B cell (primary cell): ENCODE measurements around the gene SMARCD2. TPM values are rescaled to one million over a fixed set of nuclear protein-coding genes. Genes with fewer than 3 reads are reported as not detected.

Source experiments
- ATAC-seq: fragments of 200-7000 bp; cut with Tn5 transposase; one replicate; pipeline ENCODE4 v1.10.0; 2021; ENCODE audit warnings: low read depth, mild to moderate bottlenecking, moderate number of reproducible peaks, moderate library complexity
- CTCF ChIA-PET: fragments of 350-600 bp; sonication (Branson Sonifier 250); formaldehyde crosslinking; loops from one replicate; lab custom pipeline; 2021; ENCODE audit warnings: antibody characterized with exemption, inconsistent platforms; lab: Charles Lee
- POLR2A ChIA-PET: fragments of 350-600 bp; sonication (Branson Sonifier 250); formaldehyde crosslinking; loops from one replicate; lab custom pipeline; 2021; ENCODE audit warnings: antibody characterized with exemption; lab: Charles Lee
- DNase-seq: peaks from one replicate; pipeline ENCODE4 v3.0.0; 2013
- H2AFZ ChIP-seq: 2 replicates; pipeline ENCODE4 v1.6.1; 2012; ENCODE audit warnings: mild to moderate bottlenecking, low read depth, low read length; ENCODE audit not compliant: insufficient read depth, poor library complexity, severe bottlenecking
- H3K27ac ChIP-seq, 2 donors: 1 replicate in 1 of 2; 2 replicates in 1 of 2; pipeline ENCODE4 v1.5.1; 2012 to 2013; ENCODE audit warnings: low read length in 2 of 2, mild to moderate bottlenecking in 2 of 2, moderate library complexity in 1 of 2
- H3K27me3 ChIP-seq, 4 experiments: fragments of 200-600 bp in 1 of 4; sonication (generic) in 1 of 4; replicated peaks in 1 of 4; 1 replicate in 2 of 4; 2 replicates in 2 of 4; pipeline versions ENCODE4 v1.6.1 to v1.7.0; 2013 to 2016; ENCODE audit warnings: low read length in 3 of 4, mild to moderate bottlenecking in 2 of 4, mixed read lengths in 1 of 4, moderate library complexity in 1 of 4; ENCODE audit not compliant: insufficient read depth in 4 of 4, control insufficient read depth in 3 of 4; ENCODE audit errors: control extremely low read depth in 1 of 4
- H3K36me3 ChIP-seq, 2 experiments: replicated peaks in 1 of 2; 1 replicate in 1 of 2; 2 replicates in 1 of 2; pipeline versions ENCODE4 v1.6.1 to v1.7.1; 2013; ENCODE audit warnings: low read length in 1 of 2; ENCODE audit not compliant: insufficient read depth in 2 of 2, control insufficient read depth in 1 of 2; ENCODE audit errors: control extremely low read depth in 1 of 2, extremely low read depth in 1 of 2
- H3K4me1 ChIP-seq, 2 donors: fragments of 200-600 bp in 1 of 2; sonication (generic) in 1 of 2; 1 replicate in 1 of 2; 2 replicates in 1 of 2; pipeline versions ENCODE4 v1.5.1 to v1.6.1; 2013 to 2017; ENCODE audit warnings: low read length in 2 of 2; ENCODE audit not compliant: control insufficient read depth in 2 of 2, insufficient read depth in 2 of 2
- H3K4me2 ChIP-seq: replicated peaks from 2 replicates; pipeline ENCODE3; 2012; ENCODE audit warnings: mild to moderate bottlenecking, low read depth, low read length; ENCODE audit not compliant: poor library complexity, severe bottlenecking
- H3K4me3 ChIP-seq, 5 experiments: fragments of 200-600 bp in 1 of 5; sonication (generic) in 1 of 5; 1 replicate in 3 of 5; 2 replicates in 2 of 5; pipeline versions ENCODE4 v1.5.1 to v1.7.0; 2011 to 2016; ENCODE audit warnings: low read length in 4 of 5, mild to moderate bottlenecking in 4 of 5, low read depth in 2 of 5, control low read depth in 1 of 5, moderate library complexity in 1 of 5; ENCODE audit not compliant: insufficient read depth in 1 of 5; ENCODE audit errors: control extremely low read depth in 1 of 5, extremely low read depth in 1 of 5
- H3K79me2 ChIP-seq: fragments of 200-600 bp; sonication (generic); one replicate; pipeline ENCODE4 v1.6.0; 2016; ENCODE audit warnings: low read length; ENCODE audit not compliant: control insufficient read depth, insufficient read depth
- H3K9ac ChIP-seq: fragments of 200-600 bp; sonication (generic); 2 replicates; pipeline ENCODE4 v1.6.1; 2017; ENCODE audit warnings: mild to moderate bottlenecking, low read length, moderate library complexity
- H3K9me3 ChIP-seq, 3 donors: one replicate each; pipeline versions ENCODE4 v1.6.1 to v1.7.1; 2013; ENCODE audit warnings: low read length in 2 of 3; ENCODE audit not compliant: control insufficient read depth in 2 of 3, insufficient read depth in 1 of 3; ENCODE audit errors: control extremely low read depth in 1 of 3
- H4K20me1 ChIP-seq: 2 replicates; pipeline ENCODE4 v1.6.0; 2012; ENCODE audit warnings: mild to moderate bottlenecking, low read length; ENCODE audit not compliant: insufficient read depth, control insufficient read depth, poor library complexity, severe bottlenecking
- H3K27ac Mint-ChIP-seq: one replicate; pipeline ENCODE4 v1.8.0; 2021; ENCODE audit warnings: mixed read lengths
- H3K27me3 Mint-ChIP-seq: one replicate; pipeline ENCODE4 v1.8.0; 2021; ENCODE audit warnings: mixed read lengths
- H3K4me1 Mint-ChIP-seq: one replicate; pipeline ENCODE4 v1.8.0; 2021; ENCODE audit warnings: mixed read lengths
- H3K4me3 Mint-ChIP-seq: one replicate; pipeline ENCODE4 v1.8.0; 2021; ENCODE audit warnings: mixed read lengths
- H3K9me3 Mint-ChIP-seq: one replicate; pipeline ENCODE4 v1.8.0; 2022; ENCODE audit warnings: mixed read lengths; ENCODE audit not compliant: insufficient read depth
- EZH2 ChIP-seq: IDR thresholded peaks from 2 replicates; pipeline ENCODE4 v1.6.1; 2012; ENCODE audit warnings: borderline replicate concordance, low read depth, mild to moderate bottlenecking, moderate library complexity, low read length; ENCODE audit not compliant: insufficient read depth, poor library complexity, severe bottlenecking
- WGBS: methylation state at CpG from one replicate; pipeline ENCODE4 v1.1.5; 2013; ENCODE audit warnings: missing lambda C conversion rate; ENCODE audit not compliant: insufficient coverage; 5-methylcytosine and 5-hydroxymethylcytosine counted together
- intact Hi-C: fragments of 100-400 bp; cut with micrococcal nuclease; formaldehyde crosslinking; loops from one replicate; pipeline ENCODE4 v1.10.0; 2022
- polyA plus RNA-seq: library from polyadenylated mRNA; depleted of rRNA; stranded (reverse); fragments of >200 nt; gene quantifications from 2 replicates; pipeline ENCODE4 v1.2.3, GENCODE V29; 2012
- total RNA-seq, 2 donors: library from RNA; stranded (reverse); fragments of 120-200 nt in 1 of 2; gene quantifications; 1 replicate in 1 of 2; 2 replicates in 1 of 2; pipeline versions ENCODE4 v1.2.3 to v1.2.4, GENCODE V29; 2013 to 2022
- TF ChIP-seq, protein P1 (sequence below): fragments of 200-600 bp; IDR thresholded peaks from one replicate; pipeline ENCODE4 v1.8.0; 2022; ENCODE audit warnings: antibody characterized with exemption, mild to moderate bottlenecking

The SMARCD2 gene
- total and polyA plus RNA-seq, 2 donors (not counting 1 experiment from before 2014, with no cell fraction given), result 60.6 to 124 TPM

DNA sequence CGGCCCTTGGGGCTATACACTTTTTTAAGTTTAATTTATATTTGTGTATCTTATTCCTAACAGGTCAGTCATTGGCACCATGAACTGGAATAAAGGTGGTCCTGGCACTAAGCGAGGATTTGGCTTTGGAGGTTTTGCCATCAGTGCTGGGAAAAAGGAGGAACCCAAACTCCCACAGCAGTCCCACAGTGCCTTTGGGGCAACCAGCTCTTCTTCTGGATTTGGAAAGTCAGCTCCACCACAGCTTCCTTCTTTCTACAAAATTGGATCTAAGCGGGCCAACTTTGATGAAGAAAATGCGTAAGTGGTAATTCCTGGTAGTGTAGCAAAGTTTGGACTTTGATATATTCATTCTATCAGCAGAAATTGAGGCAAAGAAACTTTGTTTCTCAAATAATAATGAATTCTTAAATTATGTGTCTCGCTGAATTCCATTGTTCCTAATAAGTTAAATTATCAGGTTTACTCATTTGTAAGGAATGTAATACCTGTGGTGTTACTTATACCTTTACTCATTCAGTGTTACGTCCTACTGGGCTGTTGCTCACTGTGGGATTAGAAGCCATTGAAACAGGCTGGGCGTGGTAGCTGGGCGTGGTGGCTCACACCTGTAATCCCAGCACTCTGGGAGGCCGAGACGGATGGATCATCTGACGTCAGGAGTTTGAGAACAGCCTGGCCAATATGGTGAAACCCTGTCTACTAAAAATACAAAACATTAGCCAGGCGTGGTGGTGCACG, 55.3 kb downstream of the SMARCD2 start:
- Histone ChIP-seq H3K4me2 (no peak overlapping the region), H3K27me3 (no peaks in the 10 kb centered on the region), H3K79me2 (peaks cover 90% of the 10 kb centered on the region), H3K27ac (no peak overlapping the region), H3K9me3 (no peaks in the 10 kb centered on the region), H3K36me3 (peaks cover 9 to 63% of the 10 kb centered on the region in 2 experiments), H4K20me1 (peaks cover 48% of the 10 kb centered on the region), H3K4me3 (no peak overlapping the region), H3K9ac (no peak overlapping the region), H3K4me1 (peaks cover 0 to 6% of the 10 kb centered on the region in 2 donors), H2AFZ (no peak overlapping the region)
- H3K4me3 Mint-ChIP-seq, result no peak overlapping the region
- TF ChIP-seq, protein P1, sequence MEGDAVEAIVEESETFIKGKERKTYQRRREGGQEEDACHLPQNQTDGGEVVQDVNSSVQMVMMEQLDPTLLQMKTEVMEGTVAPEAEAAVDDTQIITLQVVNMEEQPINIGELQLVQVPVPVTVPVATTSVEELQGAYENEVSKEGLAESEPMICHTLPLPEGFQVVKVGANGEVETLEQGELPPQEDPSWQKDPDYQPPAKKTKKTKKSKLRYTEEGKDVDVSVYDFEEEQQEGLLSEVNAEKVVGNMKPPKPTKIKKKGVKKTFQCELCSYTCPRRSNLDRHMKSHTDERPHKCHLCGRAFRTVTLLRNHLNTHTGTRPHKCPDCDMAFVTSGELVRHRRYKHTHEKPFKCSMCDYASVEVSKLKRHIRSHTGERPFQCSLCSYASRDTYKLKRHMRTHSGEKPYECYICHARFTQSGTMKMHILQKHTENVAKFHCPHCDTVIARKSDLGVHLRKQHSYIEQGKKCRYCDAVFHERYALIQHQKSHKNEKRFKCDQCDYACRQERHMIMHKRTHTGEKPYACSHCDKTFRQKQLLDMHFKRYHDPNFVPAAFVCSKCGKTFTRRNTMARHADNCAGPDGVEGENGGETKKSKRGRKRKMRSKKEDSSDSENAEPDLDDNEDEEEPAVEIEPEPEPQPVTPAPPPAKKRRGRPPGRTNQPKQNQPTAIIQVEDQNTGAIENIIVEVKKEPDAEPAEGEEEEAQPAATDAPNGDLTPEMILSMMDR, result no peak
- no peak for TF ChIP-seq EZH2
- no peaks in the 10 kb centered on the region for H3K9me3 Mint-ChIP-seq
- ATAC-seq (no peak), DNase-seq (no peak)
- peaks cover 20% of the 10 kb centered on the region for H3K4me1 Mint-ChIP-seq
- POLR2A ChIA-PET, result no interaction called here
- no peak overlapping the region for H3K27ac Mint-ChIP-seq
- H3K27me3 Mint-ChIP-seq, result no peaks in the 10 kb centered on the region
- 100% methylated on average over 6 of the region's 13 CpGs for WGBS
- intact Hi-C loops, result no loop called here
- CTCF ChIA-PET, result interaction anchor here (1.6 kb wide), 1 partner anchor 362 kb away, joined by 4 read pairs; no protein-coding TSS in a partner anchor

DNA sequence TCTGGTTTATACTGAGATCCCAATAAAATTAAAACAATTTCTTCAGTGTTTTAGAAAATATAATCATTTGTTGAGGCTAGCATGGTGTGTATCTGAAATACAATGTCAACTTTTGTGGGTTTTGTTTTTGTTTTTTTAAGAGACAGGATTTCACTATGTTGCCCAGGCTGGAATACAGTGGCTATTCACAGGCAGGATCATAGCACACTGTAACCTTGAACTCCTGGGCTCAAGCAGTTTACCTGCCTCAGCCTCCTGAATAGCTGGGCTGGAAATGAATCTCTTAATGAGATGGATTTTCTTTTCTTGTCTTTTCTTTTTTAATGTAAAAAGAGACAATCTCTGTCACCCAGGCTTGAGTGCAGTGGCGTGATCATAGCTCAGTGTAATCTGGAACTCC, 56.4 kb downstream of the SMARCD2 start:
- peaks cover 0 to 6% of the 10 kb centered on the region in 2 donors for H3K4me1 ChIP-seq
- ChIA-PET POLR2A (no interaction called here), CTCF (interaction anchor here (0.9 to 1.6 kb wide), 2 partner anchors 12 to 361 kb away, joined by 3 to 4 read pairs; no protein-coding TSS in a partner anchor)
- no peak overlapping the region for H3K9ac ChIP-seq
- no peak for ATAC-seq
- no peak overlapping the region for H3K27ac ChIP-seq
- peaks cover 57% of the 10 kb centered on the region for H4K20me1 ChIP-seq
- peaks cover 91% of the 10 kb centered on the region for H3K79me2 ChIP-seq
- no peak for DNase-seq
- Mint-ChIP-seq H3K9me3 (no peaks in the 10 kb centered on the region), H3K4me1 (peaks cover 23% of the 10 kb centered on the region), H3K27me3 (no peaks in the 10 kb centered on the region), H3K27ac (no peak overlapping the region), H3K4me3 (no peak overlapping the region)
- no peak overlapping the region for H2AFZ ChIP-seq
- TF ChIP-seq, protein P1, result no peak
- no peak for TF ChIP-seq EZH2
- no CpG with 5 or more reads among the region's 1 CpG for WGBS
- no peaks in the 10 kb centered on the region for H3K9me3 ChIP-seq
- peaks cover 9 to 55% of the 10 kb centered on the region in 2 experiments for H3K36me3 ChIP-seq
- intact Hi-C loops, result no loop called here
- no peak overlapping the region for H3K4me3 ChIP-seq
- H3K4me2 ChIP-seq, result no peak overlapping the region
- H3K27me3 ChIP-seq, result no peaks in the 10 kb centered on the region
